H1 (cell line): Measurements from ENCODE around the gene ZBED5. TPM values are rescaled to one million over a fixed set of nuclear protein-coding genes. Genes with fewer than 3 reads are reported as not detected.

Source experiments
- CBX8 ChIP-seq: fragments of 300-800, 300-1000 bp; sonication (generic); IDR thresholded peaks from 2 replicates; pipeline ENCODE4 v1.7.1; 2016; ENCODE audit warnings: low read depth, low read length, borderline replicate concordance
- EGR1 ChIP-seq: IDR thresholded peaks from 2 replicates; pipeline ENCODE4 v1.6.1; 2011; ENCODE audit warnings: low read depth, low read length, borderline replicate concordance
- NANOG ChIP-seq: IDR thresholded peaks from 2 replicates; pipeline ENCODE4 v1.6.1; 2011; ENCODE audit warnings: low read length, low read depth, mild to moderate bottlenecking, inconsistent platforms; ENCODE audit not compliant: insufficient read depth, poor library complexity, severe bottlenecking
- RAD21 ChIP-seq, 2 experiments: IDR thresholded peaks in 1 of 2; conservative IDR thresholded peaks in 1 of 2; 2 replicates each; pipeline ENCODE4 v1.6.1; 2011; ENCODE audit warnings: low read depth in 2 of 2, low read length in 2 of 2, improper control_type of control experiment in 1 of 2, inconsistent platforms in 1 of 2, mild to moderate bottlenecking in 1 of 2, moderate library complexity in 1 of 2
- RNF2 ChIP-seq: fragments of 200-900, 300-1000 bp; sonication (generic); IDR thresholded peaks from 2 replicates; pipeline ENCODE4 v1.7.1; 2016; ENCODE audit warnings: borderline replicate concordance, low read depth, mild to moderate bottlenecking, antibody characterized with exemption, low read length; ENCODE audit not compliant: poor library complexity, severe bottlenecking; ENCODE audit errors: missing control alignments
- TAF1 ChIP-seq: IDR thresholded peaks from 2 replicates; pipeline ENCODE4 v1.6.1; 2011; ENCODE audit warnings: mild to moderate bottlenecking, low read depth, low read length
- USF2 ChIP-seq: IDR thresholded peaks from 2 replicates; pipeline ENCODE4 v1.6.1; 2011; ENCODE audit warnings: low read length, improper control_type of control experiment
- polyA plus RNA-seq, 7 experiments: library from polyadenylated mRNA; depleted of rRNA in 3 of 7; stranded (reverse) in 5 of 7; unstranded in 2 of 7; fragments of >200 nt in 5 of 7; fragments of 200-250 nt in 2 of 7; gene quantifications; 1 replicate in 5 of 7; 2 replicates in 1 of 7; 4 replicates in 1 of 7; pipeline versions ENCODE4 v1.2.1 to v1.2.3, GENCODE V29; 2011 to 2013; ENCODE audit warnings: missing spikeins in 2 of 7, mixed read lengths in 2 of 7
- total RNA-seq: library from RNA; stranded (reverse); fragmentation: NEBNext Ultra II Directional; extraction: Animal tissue kit (Norgen Biotek cat#: 25700); gene quantifications from 2 replicates; pipeline ENCODE4 v1.2.1, GENCODE V29; 2021
- TF ChIP-seq, protein P1 (sequence below), 3 experiments: IDR thresholded peaks; 1 replicate in 2 of 3; 2 replicates in 1 of 3; pipeline versions ENCODE4 v1.5.1 to v1.6.1; 2011; ENCODE audit warnings: low read length in 3 of 3, mild to moderate bottlenecking in 3 of 3, inconsistent platforms in 2 of 3, low read depth in 1 of 3, moderate library complexity in 1 of 3; ENCODE audit not compliant: insufficient read depth in 1 of 3; ENCODE audit errors: control extremely low read depth in 1 of 3

Gene ZBED5
- total and polyA plus RNA-seq, 2 of the 8 experiments (the other 6 are each of a cell fraction or from before 2014, with no cell fraction given): 54.2 to 94.7 TPM

GRCh38 chr11:10866893-10867331 lies 9.1 kb upstream of the ZBED5 start (continued):
- no peak for TF ChIP-seq RNF2
- TF ChIP-seq NANOG: no peak
- no peak for TF ChIP-seq CBX8
- TF ChIP-seq, protein P1, sequence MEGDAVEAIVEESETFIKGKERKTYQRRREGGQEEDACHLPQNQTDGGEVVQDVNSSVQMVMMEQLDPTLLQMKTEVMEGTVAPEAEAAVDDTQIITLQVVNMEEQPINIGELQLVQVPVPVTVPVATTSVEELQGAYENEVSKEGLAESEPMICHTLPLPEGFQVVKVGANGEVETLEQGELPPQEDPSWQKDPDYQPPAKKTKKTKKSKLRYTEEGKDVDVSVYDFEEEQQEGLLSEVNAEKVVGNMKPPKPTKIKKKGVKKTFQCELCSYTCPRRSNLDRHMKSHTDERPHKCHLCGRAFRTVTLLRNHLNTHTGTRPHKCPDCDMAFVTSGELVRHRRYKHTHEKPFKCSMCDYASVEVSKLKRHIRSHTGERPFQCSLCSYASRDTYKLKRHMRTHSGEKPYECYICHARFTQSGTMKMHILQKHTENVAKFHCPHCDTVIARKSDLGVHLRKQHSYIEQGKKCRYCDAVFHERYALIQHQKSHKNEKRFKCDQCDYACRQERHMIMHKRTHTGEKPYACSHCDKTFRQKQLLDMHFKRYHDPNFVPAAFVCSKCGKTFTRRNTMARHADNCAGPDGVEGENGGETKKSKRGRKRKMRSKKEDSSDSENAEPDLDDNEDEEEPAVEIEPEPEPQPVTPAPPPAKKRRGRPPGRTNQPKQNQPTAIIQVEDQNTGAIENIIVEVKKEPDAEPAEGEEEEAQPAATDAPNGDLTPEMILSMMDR (IDR thresholded peaks at IDR 0.05; ENCODE audit: control extremely low read depth in 1 of 3, insufficient read depth in 1 of 3, low read depth in 1 of 3, low read length in 3 of 3): no peak
- no peak for TF ChIP-seq TAF1
- TF ChIP-seq USF2: no peak
- no peak for TF ChIP-seq EGR1
- no peak for TF ChIP-seq RAD21 (IDR thresholded peaks at IDR 0.05 in 1 of 2, conservative IDR thresholded peaks at IDR 0.05 in 1 of 2; ENCODE audit: low read depth in 2 of 2, low read length in 2 of 2)
